ENCODE measurements around the gene OLFML2A.

- TF ChIP-seq, protein P1, sequence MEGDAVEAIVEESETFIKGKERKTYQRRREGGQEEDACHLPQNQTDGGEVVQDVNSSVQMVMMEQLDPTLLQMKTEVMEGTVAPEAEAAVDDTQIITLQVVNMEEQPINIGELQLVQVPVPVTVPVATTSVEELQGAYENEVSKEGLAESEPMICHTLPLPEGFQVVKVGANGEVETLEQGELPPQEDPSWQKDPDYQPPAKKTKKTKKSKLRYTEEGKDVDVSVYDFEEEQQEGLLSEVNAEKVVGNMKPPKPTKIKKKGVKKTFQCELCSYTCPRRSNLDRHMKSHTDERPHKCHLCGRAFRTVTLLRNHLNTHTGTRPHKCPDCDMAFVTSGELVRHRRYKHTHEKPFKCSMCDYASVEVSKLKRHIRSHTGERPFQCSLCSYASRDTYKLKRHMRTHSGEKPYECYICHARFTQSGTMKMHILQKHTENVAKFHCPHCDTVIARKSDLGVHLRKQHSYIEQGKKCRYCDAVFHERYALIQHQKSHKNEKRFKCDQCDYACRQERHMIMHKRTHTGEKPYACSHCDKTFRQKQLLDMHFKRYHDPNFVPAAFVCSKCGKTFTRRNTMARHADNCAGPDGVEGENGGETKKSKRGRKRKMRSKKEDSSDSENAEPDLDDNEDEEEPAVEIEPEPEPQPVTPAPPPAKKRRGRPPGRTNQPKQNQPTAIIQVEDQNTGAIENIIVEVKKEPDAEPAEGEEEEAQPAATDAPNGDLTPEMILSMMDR (IDR thresholded peaks at IDR 0.05), result no peak
- TF ChIP-seq EZH2 (IDR thresholded peaks at IDR 0.05; ENCODE audit: borderline replicate concordance, insufficient read depth, low read depth, low read length, poor library complexity, severe bottlenecking), result no peak
Measured at GRCh38 chr9:124765439-124765835, 11.5 kb upstream of the OLFML2A start.

Measured in B cell (primary cell).